ENCODE results near the gene SH3RF1.

The SH3RF1 gene

DNA sequence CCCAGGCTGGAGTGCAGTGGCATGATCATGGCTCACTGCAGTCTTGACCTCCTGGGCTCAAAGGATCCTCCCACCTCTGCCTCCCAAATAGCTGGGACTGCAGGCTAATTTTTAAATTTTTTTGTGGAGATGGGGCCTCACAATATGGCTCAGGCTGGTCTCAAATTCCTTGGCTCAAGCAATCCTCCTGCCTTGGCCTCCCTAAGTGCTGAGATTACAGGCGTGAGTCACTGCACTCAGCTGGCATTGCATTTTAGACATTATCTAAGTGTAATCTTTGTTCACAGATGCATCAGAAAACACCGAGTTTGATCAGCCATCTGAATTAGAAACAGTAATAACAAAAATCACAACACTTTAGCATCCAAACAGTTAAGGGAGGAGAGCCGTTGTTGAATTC is 207.3 kb downstream of the SH3RF1 start:
- DNase-seq (ENCODE audit: low spot score): no peak

DNA sequence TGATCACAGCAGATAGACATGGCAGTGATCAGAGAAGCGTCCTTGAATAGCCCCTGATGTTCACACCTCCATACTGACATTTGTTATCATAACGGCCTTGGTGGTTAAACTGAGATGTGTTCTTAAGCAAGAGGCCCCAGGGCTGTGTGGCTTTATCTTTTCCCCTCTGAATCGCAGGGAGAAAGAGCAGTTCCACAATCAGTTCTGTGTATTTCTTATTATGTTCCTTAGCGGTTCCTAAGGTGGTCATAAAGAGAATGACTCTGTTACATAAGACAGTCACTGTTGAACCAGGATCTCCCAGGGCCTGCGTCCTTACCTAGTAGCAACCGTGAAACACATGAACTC is 207.9 kb downstream of the SH3RF1 start:
- DNase-seq (ENCODE audit: low spot score): no peak

DNA sequence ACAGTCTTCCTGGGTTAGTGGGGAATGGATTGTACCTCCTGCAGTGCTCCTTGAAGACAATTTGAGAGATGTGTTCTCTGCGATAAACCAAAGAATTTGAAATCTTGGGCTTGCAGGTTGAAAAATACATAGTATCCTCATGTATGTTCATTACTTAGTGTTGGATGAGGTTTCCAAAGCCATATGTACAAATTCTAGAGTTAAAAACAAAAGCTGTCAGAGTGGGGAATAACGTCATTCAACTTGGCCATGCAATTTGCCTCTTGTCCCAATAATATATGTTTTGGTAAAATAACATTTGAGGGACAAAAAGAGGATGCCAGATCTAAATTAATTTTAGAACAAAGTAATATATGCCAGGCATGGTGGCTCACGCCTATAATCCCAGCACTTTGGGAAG is 209.4 kb downstream of the SH3RF1 start:
- DNase-seq (ENCODE audit: low spot score): no peak

DNA sequence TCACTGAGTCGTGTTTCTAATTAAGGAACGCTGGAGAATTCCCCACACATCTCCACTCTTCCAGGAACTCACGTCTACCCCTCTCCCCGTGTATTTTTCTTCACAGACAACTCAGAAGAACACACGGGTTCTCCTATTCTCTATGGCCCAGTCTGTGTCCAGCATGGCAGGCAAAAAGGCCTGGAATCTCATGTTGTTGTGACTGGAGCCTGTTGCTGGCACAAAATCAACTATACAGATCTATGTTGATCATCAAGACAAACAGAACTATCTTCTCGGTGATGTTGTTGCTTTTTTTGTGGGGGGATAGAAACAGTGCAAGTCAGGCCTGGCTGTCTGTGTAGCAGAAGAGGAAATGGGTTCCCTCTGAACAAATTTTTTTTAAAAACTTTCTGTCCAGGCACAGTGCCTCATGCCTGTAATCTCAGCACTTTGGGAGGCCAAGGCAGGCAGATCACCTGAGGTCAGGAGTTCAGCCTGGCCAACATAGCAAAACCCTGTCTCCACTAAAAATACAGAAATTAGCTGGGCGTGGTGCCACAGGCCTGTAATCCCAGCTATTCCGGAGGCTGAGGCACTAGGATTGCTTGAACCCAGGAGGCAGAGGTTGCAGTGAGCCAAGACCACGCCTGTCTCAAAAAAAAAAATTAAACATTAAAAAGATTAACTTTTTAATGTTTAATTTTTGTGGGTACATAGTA is 210.2 kb downstream of the SH3RF1 start:
- DNase-seq (ENCODE audit: low spot score): no peak

DNA sequence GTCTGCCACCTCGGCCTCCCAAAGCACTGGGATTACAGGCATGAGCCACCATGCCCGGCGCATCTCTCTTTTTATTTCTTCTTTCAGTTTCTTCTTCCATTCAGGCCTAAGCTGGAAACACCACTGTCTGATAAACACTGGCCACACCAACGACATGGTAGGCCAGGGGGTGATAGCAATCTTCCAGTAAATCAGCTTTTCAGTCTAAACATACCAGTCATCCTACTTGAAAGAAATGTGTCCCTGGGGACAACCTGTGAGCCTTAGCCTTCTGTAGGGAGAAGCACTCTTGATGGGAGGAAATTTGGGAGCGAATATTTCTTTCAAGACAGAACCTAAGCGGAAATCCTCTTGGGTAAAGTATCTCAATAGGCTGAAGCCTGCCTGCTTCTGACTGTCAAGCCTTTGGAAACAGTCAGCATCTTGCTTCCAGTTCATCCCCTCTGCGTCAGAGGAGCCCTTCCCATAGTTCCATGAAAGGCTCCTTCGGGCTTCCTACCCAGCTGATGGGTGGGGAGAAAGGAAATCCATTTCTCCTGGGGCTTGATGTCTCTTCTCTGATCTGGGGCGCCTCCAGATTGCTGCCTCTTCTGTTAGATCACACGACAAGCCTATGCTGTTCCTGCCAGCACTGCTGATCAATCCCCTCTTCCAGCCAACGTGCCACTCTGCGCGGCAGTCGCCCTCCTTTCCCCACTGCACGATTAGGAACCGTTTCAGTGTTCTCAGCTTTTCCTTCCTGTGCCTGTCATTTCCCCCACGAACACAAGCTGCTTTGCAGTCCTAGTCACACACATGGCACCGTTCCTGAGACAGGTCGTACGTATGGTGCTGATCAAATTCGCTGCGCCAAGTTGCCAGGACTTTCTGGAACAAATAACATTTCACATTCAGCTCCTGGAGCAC is 211.2 kb downstream of the SH3RF1 start:
- no peak for DNase-seq (ENCODE audit: low spot score)

DNA sequence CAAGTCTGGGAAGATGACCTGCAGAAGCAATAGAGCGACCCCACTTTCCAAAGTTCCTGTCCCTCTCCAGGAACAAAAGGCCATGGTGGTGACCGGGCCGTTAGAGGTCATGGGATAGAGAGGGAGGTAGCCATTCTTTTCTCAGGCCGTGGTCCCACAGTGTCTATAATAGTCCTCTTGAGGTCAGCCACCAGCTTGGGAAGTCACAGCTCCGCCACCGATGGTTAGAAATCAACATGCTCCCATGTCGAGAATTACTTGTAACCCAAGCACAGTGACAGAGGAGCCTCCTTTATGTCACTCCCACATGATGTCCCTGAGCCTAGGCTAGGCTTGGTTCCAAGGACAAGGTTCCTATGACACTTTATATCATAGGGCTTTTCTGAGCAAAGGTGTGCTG is 212.4 kb downstream of the SH3RF1 start:
- DNase-seq (ENCODE audit: low spot score): no peak

DNA sequence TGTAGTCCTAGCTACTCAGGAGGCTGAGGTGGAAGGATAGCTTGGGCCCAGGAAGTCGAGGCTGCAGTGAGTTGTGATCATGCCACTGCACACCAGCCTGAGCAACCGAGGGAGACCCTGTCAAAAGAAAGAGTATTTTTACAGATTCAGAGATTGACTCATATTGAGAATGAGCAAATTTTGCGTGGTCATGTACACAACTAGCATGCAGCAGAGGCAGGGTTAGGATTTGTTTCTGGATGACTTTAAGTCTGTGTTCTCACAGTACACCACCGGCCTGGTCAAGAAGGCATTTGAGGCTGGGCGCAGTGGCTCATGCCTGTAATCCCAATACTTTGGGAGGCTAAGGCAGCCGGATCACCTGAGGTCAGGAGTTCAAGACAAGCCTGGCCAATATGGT is 215.9 kb downstream of the SH3RF1 start:
- no peak for DNase-seq (ENCODE audit: low spot score)

DNA sequence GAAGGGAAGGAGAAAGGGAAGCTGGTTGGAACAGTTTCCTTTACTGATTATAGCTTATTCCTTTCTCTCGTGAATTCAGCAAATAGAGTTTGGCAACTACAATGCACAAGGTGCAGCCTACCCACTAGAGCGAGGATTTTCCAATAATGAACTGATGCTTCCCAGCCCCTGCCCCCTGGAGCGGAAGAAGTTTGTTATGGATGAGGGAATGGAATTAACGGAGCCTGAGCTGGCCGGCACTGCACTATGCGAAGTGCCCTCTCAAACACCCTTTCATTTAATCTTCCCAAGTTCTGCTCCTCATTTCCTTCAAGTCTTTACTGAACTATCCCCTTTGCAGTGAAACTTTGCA is 218.2 kb downstream of the SH3RF1 start:
- no peak for DNase-seq (ENCODE audit: low spot score)

DNA sequence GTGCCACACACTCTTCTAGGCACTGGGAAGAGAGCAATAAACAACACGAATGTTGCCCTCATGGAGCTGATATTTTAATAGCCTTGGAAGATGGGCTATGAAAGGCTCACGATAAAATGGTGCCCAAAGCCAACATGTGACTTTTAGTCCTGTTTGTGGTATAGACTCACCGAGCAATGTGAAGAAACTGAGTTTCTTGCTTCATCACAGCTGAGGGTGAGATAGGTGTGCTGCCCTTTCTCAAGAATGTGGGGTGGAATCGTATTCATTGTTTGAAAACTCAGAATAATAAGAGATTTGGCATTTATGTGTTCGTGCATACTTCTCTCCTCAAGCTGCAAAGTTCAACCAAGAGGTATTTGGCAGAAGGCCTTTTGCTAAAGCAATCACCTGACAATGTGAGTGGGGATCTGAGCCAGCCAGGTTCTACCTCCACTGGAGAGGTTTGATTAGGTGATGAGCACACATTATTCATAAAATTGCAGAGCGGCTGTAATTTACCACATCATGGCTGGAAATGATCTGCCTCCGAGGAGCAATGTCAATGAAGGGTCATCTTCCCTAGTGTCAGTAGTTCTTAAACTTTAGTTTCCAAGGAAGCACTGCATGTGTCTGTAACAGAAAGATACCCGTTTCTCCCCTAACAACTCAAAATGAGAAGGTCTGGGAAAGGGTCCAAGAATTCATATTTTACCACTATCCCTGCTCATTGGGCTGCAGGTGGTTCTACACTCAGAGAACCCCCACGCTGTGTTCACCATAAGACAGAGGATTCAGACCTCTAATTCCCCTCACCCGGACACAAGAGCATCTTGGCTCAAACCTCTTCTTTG is 218.8 kb downstream of the SH3RF1 start:
- no peak for DNase-seq (ENCODE audit: low spot score)

DNA sequence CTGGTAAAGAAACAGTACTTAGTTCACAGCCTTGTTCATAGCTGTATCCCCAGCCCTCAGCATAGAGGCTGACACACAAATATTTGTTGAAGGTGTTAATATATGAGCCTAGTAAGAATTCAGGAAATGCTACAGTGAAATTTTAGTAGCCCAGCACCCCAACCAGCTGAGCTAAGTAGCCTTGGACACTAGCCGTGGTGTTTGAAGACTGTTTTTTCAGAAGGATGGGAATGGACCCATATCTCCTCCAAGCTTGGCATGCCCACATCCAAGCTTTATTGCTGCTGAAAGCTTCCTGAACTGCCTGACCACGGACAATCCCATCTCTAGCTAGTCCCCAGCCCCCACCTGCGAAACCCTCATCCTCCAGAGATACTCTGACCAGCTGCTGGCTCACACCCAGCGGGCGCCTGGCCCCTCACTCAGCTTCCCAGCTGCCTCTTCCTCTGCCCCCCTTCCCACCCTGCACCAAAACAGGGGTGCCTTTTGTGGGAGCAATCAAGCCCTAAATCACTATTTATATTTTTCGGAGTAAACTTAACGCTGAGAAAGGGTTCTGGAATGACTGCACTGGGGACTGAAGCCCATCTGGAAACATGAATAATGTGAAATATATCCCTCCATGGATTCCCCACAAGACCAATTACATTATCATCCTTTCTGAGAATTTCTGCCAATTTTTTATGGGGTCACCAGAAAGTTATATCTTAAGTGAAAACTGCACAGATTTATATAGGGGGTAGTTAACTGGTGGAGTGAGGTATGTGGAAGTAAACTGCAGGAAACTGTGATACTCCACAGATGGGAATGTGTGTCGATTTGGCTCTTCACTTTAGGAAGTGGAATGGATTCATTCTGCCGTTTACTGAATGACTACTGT is 219.6 kb downstream of the SH3RF1 start:
- DNase-seq (ENCODE audit: low spot score): no peak

DNA sequence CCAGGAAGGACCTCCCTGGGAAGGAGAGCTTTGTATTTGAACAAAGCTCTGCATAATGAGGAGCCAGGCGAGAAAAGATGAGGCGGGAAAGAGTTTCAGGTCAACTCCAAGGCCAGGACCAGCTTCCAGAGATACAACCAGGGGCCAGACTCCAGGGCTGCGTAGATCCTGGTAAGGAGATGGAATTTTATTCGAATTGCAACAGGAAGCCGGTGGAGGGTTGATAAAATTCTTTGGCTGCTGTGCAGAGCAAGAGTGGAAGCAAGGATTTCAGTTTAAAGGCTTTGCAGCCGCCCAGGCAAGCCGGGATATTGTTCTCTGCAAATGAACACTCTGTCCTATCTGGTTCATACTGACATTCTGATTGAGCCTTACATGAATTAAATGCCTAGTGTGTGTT is 220.5 kb downstream of the SH3RF1 start:
- DNase-seq (ENCODE audit: low spot score): no peak

DNA sequence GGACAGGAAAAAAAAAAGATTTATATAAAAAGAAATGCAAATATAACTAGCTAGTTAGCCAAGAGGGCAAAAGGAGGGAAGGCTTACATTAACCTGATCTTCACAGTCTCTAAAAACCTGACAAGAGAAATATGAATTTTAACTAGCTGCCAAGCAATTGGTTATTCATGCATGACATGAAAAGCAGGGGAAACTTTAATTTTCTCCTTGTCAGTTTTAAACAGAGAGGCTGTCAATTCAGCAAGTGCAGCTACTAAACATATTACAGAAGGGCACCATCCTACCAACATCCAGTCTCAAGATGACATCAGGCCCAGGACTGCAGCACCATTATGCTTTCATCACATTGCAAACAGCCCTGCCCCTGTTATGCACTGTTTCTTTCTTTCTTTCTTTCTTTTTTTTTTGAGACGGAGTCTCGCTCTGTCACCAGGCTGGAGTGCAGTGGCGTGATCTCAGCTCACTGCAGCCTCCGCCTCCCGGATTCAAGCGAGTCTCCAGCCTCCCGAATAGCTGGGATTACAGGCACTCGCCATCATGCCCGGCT is 221.8 kb downstream of the SH3RF1 start:
- no peak for DNase-seq (ENCODE audit: low spot score)

DNA sequence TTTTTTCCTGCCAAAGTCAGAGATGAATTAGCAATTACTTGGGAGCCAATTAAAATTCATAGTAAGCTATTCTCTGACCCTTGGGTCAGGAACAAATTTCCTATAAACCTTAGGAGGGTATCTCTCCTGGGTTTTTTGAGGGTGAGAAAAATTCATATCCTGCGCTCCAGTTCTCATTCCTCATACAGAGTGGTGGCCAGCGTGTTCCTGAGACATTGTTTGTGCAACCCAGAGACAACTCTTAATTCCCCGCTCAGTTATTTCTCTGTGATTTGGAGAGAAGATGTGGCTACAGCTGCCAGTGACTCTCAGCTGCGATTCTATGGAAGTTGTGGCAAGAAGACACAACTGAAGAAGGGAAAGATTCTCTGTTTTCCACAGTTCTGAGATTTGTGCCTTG is 222.8 kb downstream of the SH3RF1 start:
- no peak for DNase-seq (ENCODE audit: low spot score)

DNA sequence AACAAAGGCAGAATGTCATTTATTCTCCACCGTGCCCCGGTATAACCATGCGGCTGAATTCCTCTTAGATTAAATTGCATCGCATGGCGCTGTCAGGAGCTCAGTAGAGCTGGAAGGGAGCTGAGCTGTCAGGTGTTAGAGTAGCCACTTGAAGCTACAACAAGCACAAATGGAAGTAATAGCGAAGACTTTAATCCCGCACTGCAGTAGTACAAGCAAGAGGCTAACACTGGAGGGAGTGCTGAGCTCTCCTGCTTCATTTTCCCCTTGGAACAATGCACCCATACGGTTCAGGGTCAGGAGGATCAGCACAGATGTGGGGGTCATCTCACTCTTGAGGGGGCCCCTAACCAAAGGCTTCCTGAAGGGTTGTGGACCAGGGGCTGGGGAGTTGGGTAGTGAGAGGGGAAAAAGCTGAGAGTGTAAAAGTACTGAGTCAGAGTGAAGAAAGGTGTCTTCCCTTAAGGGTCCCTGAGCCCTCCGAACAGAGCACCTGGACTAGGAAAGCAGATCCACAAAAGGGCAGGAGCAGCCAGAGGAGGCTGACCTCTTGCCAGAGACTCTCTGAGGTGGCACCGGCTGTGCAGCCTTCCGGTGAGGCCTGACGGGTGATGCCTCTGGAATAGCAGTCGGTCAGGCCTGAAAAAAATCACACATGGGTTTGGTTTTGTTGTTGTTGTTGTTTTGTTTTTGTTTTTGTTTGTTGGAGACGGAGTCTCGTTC is 224.7 kb downstream of the SH3RF1 start:
- no peak for DNase-seq (ENCODE audit: low spot score)

DNA sequence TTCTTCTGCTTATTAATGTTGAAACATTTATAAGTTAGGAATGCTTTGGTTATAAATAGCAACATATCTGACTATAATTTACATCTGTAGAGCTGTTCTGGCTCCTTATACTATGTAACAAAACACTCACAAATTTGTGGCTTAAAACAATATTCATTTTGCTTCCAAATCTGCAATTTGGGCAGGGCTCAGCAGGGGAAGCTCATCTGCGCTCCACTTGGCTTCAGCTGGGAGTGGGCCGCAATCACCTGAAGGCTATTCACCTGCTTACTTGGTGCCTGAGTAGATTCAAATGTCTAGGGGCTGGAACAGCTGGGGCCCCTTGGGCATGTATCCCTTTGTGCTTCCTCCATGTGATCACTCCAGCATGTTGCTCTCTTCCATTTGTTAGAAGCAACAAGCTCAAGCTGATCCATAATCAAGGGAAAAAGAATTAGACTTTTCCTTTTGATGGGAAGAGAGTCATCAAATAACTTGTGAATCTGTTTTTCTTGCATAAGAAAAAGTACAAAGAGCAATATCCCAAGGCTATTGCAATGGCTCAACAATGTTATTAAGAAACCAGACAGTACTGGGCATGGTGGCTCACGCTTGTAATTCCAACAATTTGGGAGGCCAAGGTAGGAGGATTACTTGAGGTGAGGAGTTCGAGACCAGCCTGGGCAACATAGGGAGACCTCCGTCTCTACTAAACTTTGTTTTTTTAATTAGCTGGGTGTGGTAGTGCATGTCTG is 225.9 kb downstream of the SH3RF1 start:
- no peak for DNase-seq (ENCODE audit: low spot score)

All from hepatic stellate cell (primary cell).